Keratinocyte (primary cell): ENCODE measurements around the gene PNKP. TPM values are rescaled to one million over a fixed set of nuclear protein-coding genes. Genes with fewer than 3 reads are reported as not detected.

Experiments used
- DNase-seq: peaks from one replicate; pipeline ENCODE4 v3.0.0-alpha.2; 2011; ENCODE audit warnings: low read depth, missing footprints, low spot score
- FAIRE-seq: peaks from 2 replicates; lab custom pipeline; 2011; peaks lifted over from hg19 to GRCh38; lab: Jason Lieb, UNC
- H2AFZ ChIP-seq: 2 replicates; pipeline ENCODE4 v1.6.0; 2012; ENCODE audit warnings: low read length, control low read depth, inconsistent platforms; ENCODE audit not compliant: control insufficient read depth
- H3K27ac ChIP-seq: 2 replicates; pipeline ENCODE4 v1.5.1; 2011; ENCODE audit warnings: low read length; ENCODE audit not compliant: control insufficient read depth, insufficient read depth
- H3K27me3 ChIP-seq: 3 replicates; pipeline ENCODE4 v1.6.0; 2011; ENCODE audit warnings: low read length; ENCODE audit not compliant: control insufficient read depth, insufficient read depth; ENCODE audit errors: extremely low read depth
- H3K36me3 ChIP-seq, 2 experiments: 2 replicates in 1 of 2; 3 replicates in 1 of 2; pipeline ENCODE4 v1.5.1; 2011; ENCODE audit warnings: low read length in 2 of 2, mild to moderate bottlenecking in 1 of 2; ENCODE audit not compliant: control insufficient read depth in 2 of 2, insufficient read depth in 2 of 2; ENCODE audit errors: extremely low read depth in 1 of 2
- H3K4me1 ChIP-seq: 3 replicates; pipeline ENCODE4 v1.5.1; 2011; ENCODE audit warnings: low read length; ENCODE audit not compliant: control insufficient read depth, insufficient read depth; ENCODE audit errors: extremely low read depth
- H3K4me2 ChIP-seq: 3 replicates; pipeline ENCODE4 v1.6.0; 2011; ENCODE audit warnings: low read depth, low read length; ENCODE audit not compliant: control insufficient read depth, insufficient read depth; ENCODE audit errors: extremely low read depth
- H3K4me3 ChIP-seq, 3 experiments: fragments of 200-600 bp in 1 of 3; sonication (generic) in 1 of 3; 2 replicates in 2 of 3; 3 replicates in 1 of 3; pipeline ENCODE4 v1.5.1; 2011 to 2016; ENCODE audit warnings: low read length in 3 of 3, mild to moderate bottlenecking in 3 of 3, control low read depth in 2 of 3, inconsistent platforms in 1 of 3, low read depth in 1 of 3, mixed read lengths in 1 of 3, mixed run types in 1 of 3, moderate library complexity in 1 of 3; ENCODE audit not compliant: control insufficient read depth in 2 of 3, insufficient read depth in 2 of 3; ENCODE audit errors: extremely low read depth in 1 of 3
- H3K79me2 ChIP-seq: 2 replicates; pipeline ENCODE4 v1.6.0; 2012; ENCODE audit warnings: low read length; ENCODE audit not compliant: control insufficient read depth, insufficient read depth
- H3K9ac ChIP-seq: 3 replicates; pipeline ENCODE4 v1.6.0; 2011; ENCODE audit warnings: low read length; ENCODE audit not compliant: control insufficient read depth, insufficient read depth; ENCODE audit errors: extremely low read depth
- H3K9me1 ChIP-seq: 3 replicates; pipeline ENCODE4 v1.6.0; 2011; ENCODE audit warnings: low read length; ENCODE audit not compliant: control insufficient read depth, insufficient read depth; ENCODE audit errors: extremely low read depth
- H3K9me3 ChIP-seq: 2 replicates; pipeline ENCODE4 v1.5.1; 2012; ENCODE audit warnings: low read depth, low read length; ENCODE audit not compliant: control insufficient read depth
- H4K20me1 ChIP-seq: 3 replicates; pipeline ENCODE4 v1.6.0; 2011; ENCODE audit warnings: low read length; ENCODE audit not compliant: control insufficient read depth, insufficient read depth; ENCODE audit errors: extremely low read depth
- CTCF ChIP-seq, 3 experiments: IDR thresholded peaks in 1 of 3; conservative IDR thresholded peaks in 1 of 3; optimal IDR thresholded peaks in 1 of 3; 2 replicates in 2 of 3; 3 replicates in 1 of 3; pipeline versions ENCODE3 to v1.5.1; 2011; ENCODE audit warnings: low read length in 3 of 3, mild to moderate bottlenecking in 3 of 3, moderate library complexity in 2 of 3, control low read depth in 1 of 3, inconsistent platforms in 1 of 3; ENCODE audit not compliant: insufficient read depth in 2 of 3; ENCODE audit errors: extremely low read depth in 1 of 3
- EZH2 ChIP-seq: IDR thresholded peaks from one replicate; pipeline ENCODE4 v1.6.1; 2012; ENCODE audit warnings: inconsistent platforms, mild to moderate bottlenecking, low read length, moderate library complexity
- dilution Hi-C: fragments of 300-500 bp; cut with MboI; formaldehyde crosslinking; loops from one replicate; pipeline ENCODE4 v1.7.0; 2020; ENCODE audit warnings: low sequenced_read_pairs; ENCODE audit not compliant: extremely low pct_ligation_motif_present
- polyA plus RNA-seq, 5 experiments: library from polyadenylated mRNA; depleted of rRNA in 3 of 5; stranded (reverse) in 3 of 5; stranded (forward) in 1 of 5; unstranded in 1 of 5; fragments of >200 nt; gene quantifications; 1 replicate in 1 of 5; 2 replicates in 3 of 5; 3 replicates in 1 of 5; pipeline versions ENCODE4 v1.2.1 to v1.2.3, GENCODE V29; 2011 to 2012; ENCODE audit warnings: missing spikeins in 2 of 5, low read depth in 1 of 5, low replicate concordance in 1 of 5

Gene PNKP
- polyA plus RNA-seq, 1 donor (not counting 4 experiments of a cell fraction or from before 2014, with no cell fraction given): 19.3 TPM

- DNase-seq (no peak), FAIRE-seq (no peak)
- H3K36me3 ChIP-seq: peaks cover 31 to 52% of the 10 kb centered on the region in 2 experiments
- peaks cover 11% of the 10 kb centered on the region for H4K20me1 ChIP-seq
- peaks cover 11% of the 10 kb centered on the region for H3K4me1 ChIP-seq
- no peak overlapping the region for H2AFZ ChIP-seq
- no peaks in the 10 kb centered on the region for H3K9me3 ChIP-seq
- peaks cover 24% of the 10 kb centered on the region for H3K79me2 ChIP-seq
- no peak overlapping the region for H3K4me2 ChIP-seq
- no peak overlapping the region for H3K4me3 ChIP-seq
- no peaks in the 10 kb centered on the region for H3K9me1 ChIP-seq
- H3K9ac ChIP-seq: no peak overlapping the region
- TF ChIP-seq EZH2 (no peak), CTCF (optimal IDR thresholded peaks at IDR 0.05 in 1 of 3, IDR thresholded peaks at IDR 0.05 in 1 of 3, conservative IDR thresholded peaks at IDR 0.05 in 1 of 3; ENCODE audit: extremely low read depth in 1 of 3, insufficient read depth in 2 of 3, low read length in 3 of 3) (no peak)
- dilution Hi-C loops: no loop called here
- no peaks in the 10 kb centered on the region for H3K27me3 ChIP-seq
- no peak overlapping the region for H3K27ac ChIP-seq
Observed at GRCh38 chr19:49860336-49861102, 6.9 kb downstream of the PNKP start.

- no peaks in the 10 kb centered on the region for H3K9me1 ChIP-seq
- FAIRE-seq (no peak), DNase-seq (no peak)
- H3K4me3 ChIP-seq: no peak overlapping the region
- peaks cover 4% of the 10 kb centered on the region for H3K4me1 ChIP-seq
- peaks cover 33 to 48% of the 10 kb centered on the region in 2 experiments for H3K36me3 ChIP-seq
- H3K79me2 ChIP-seq: peaks cover 16% of the 10 kb centered on the region
- H3K27me3 ChIP-seq: no peaks in the 10 kb centered on the region
- H4K20me1 ChIP-seq: peaks cover 8% of the 10 kb centered on the region
- no peak overlapping the region for H2AFZ ChIP-seq
- dilution Hi-C loops: no loop called here
- no peak overlapping the region for H3K27ac ChIP-seq
- H3K9me3 ChIP-seq: no peaks in the 10 kb centered on the region
- H3K9ac ChIP-seq: no peak overlapping the region
- H3K4me2 ChIP-seq: no peak overlapping the region
- TF ChIP-seq EZH2 (no peak), CTCF (optimal IDR thresholded peaks at IDR 0.05 in 1 of 3, IDR thresholded peaks at IDR 0.05 in 1 of 3, conservative IDR thresholded peaks at IDR 0.05 in 1 of 3; ENCODE audit: extremely low read depth in 1 of 3, insufficient read depth in 2 of 3, low read length in 3 of 3) (no peak)
Observed at GRCh38 chr19:49859682-49860335, 7.6 kb downstream of the PNKP start.
